ENCODE data around the gene TNNI3K.

The TNNI3K gene

GRCh38 chr1:74422421-74423292 lies 187.5 kb downstream of the TNNI3K start:
- TF ChIP-seq, protein P1, sequence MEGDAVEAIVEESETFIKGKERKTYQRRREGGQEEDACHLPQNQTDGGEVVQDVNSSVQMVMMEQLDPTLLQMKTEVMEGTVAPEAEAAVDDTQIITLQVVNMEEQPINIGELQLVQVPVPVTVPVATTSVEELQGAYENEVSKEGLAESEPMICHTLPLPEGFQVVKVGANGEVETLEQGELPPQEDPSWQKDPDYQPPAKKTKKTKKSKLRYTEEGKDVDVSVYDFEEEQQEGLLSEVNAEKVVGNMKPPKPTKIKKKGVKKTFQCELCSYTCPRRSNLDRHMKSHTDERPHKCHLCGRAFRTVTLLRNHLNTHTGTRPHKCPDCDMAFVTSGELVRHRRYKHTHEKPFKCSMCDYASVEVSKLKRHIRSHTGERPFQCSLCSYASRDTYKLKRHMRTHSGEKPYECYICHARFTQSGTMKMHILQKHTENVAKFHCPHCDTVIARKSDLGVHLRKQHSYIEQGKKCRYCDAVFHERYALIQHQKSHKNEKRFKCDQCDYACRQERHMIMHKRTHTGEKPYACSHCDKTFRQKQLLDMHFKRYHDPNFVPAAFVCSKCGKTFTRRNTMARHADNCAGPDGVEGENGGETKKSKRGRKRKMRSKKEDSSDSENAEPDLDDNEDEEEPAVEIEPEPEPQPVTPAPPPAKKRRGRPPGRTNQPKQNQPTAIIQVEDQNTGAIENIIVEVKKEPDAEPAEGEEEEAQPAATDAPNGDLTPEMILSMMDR (IDR thresholded peaks at IDR 0.05; ENCODE audit: insufficient read depth, low read length, poor library complexity, severe bottlenecking) = no peak
- no peak for DNase-seq (ENCODE audit: extremely low read depth, insufficient read length)
- no peaks in the 10 kb centered on the region for H3K36me3 ChIP-seq (ENCODE audit: control insufficient read depth, insufficient read depth, low read length)
- no peaks in the 10 kb centered on the region for H3K27me3 ChIP-seq (replicated peaks; ENCODE audit: control insufficient read depth, insufficient read depth, low read length)
- no peak overlapping the region for H3K4me3 ChIP-seq (replicated peaks; ENCODE audit: low read depth, low read length)

DNA sequence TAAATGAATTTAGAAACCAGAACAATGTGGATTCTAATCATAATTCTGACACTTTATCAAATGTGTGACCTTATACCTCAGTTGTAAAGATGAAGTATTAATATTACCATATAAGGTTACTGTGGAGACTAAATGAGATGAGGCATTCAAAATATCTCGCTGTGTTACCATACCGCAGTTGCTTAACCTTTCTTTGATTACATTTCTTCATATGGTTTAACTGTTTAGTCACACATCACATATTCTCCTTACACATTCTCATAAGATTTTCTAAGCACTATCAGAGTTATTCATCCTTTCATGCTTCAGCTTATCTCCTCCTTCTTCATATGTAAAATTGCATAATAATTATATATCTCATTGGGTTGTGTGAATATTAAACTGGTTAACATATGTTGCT lies 188.3 kb downstream of the TNNI3K start:
- DNase-seq (ENCODE audit: extremely low read depth, insufficient read length) = no peak
- Histone ChIP-seq H3K4me3 (replicated peaks; ENCODE audit: low read depth, low read length) (no peak overlapping the region), H3K27me3 (replicated peaks; ENCODE audit: control insufficient read depth, insufficient read depth, low read length) (no peaks in the 10 kb centered on the region), H3K36me3 (ENCODE audit: control insufficient read depth, insufficient read depth, low read length) (no peaks in the 10 kb centered on the region)
- TF ChIP-seq, protein P1 (IDR thresholded peaks at IDR 0.05; ENCODE audit: insufficient read depth, low read length, poor library complexity, severe bottlenecking) = no peak

GRCh38 chr1:74425676-74426075 lies 190.5 kb downstream of the TNNI3K start:
- H3K36me3 ChIP-seq (ENCODE audit: control insufficient read depth, insufficient read depth, low read length) = no peaks in the 10 kb centered on the region
- DNase-seq (ENCODE audit: extremely low read depth, insufficient read length) = no peak
- H3K27me3 ChIP-seq (replicated peaks; ENCODE audit: control insufficient read depth, insufficient read depth, low read length) = no peaks in the 10 kb centered on the region
- H3K4me3 ChIP-seq (replicated peaks; ENCODE audit: low read depth, low read length) = no peak overlapping the region
- TF ChIP-seq, protein P1 (IDR thresholded peaks at IDR 0.05; ENCODE audit: insufficient read depth, low read length, poor library complexity, severe bottlenecking) = no peak

GRCh38 chr1:74426208-74426937 lies 191.2 kb downstream of the TNNI3K start:
- H3K4me3 ChIP-seq (replicated peaks; ENCODE audit: low read depth, low read length) = no peak overlapping the region
- TF ChIP-seq, protein P1 (IDR thresholded peaks at IDR 0.05; ENCODE audit: insufficient read depth, low read length, poor library complexity, severe bottlenecking) = no peak
- no peaks in the 10 kb centered on the region for H3K27me3 ChIP-seq (replicated peaks; ENCODE audit: control insufficient read depth, insufficient read depth, low read length)
- DNase-seq (ENCODE audit: extremely low read depth, insufficient read length) = no peak
- no peaks in the 10 kb centered on the region for H3K36me3 ChIP-seq (ENCODE audit: control insufficient read depth, insufficient read depth, low read length)

- DNase-seq (ENCODE audit: extremely low read depth, insufficient read length) = no peak
- no peaks in the 10 kb centered on the region for H3K27me3 ChIP-seq (replicated peaks; ENCODE audit: control insufficient read depth, insufficient read depth, low read length)
- TF ChIP-seq, protein P1 (IDR thresholded peaks at IDR 0.05; ENCODE audit: insufficient read depth, low read length, poor library complexity, severe bottlenecking) = no peak
- H3K4me3 ChIP-seq (replicated peaks; ENCODE audit: low read depth, low read length) = no peak overlapping the region
- H3K36me3 ChIP-seq (ENCODE audit: control insufficient read depth, insufficient read depth, low read length) = no peaks in the 10 kb centered on the region
Observed at GRCh38 chr1:74427681-74428080, 192.5 kb downstream of the TNNI3K start.
